Gastroesophageal sphincter (tissue), 3 donors: ENCODE data around the gene ROR2.

Source experiments
- EP300 ChIP-seq: sonication (generic); formaldehyde crosslinking; IDR thresholded peaks from one replicate; pipeline ENCODE4 v1.6.1; 2017; ENCODE audit warnings: antibody characterized with exemption, mild to moderate bottlenecking
- POLR2A ChIP-seq, 2 donors: fragments of 450-650 bp; IDR thresholded peaks; one replicate each; pipeline ENCODE4 v1.6.1; 2017; ENCODE audit warnings: antibody characterized with exemption in 2 of 2, mild to moderate bottlenecking in 2 of 2, moderate library complexity in 1 of 2
- POLR2AphosphoS5 ChIP-seq: sonication (generic); formaldehyde crosslinking; IDR thresholded peaks from one replicate; pipeline ENCODE4 v1.6.1; 2017; ENCODE audit warnings: antibody characterized with exemption
- TF ChIP-seq, protein P1 (sequence below), 4 experiments: fragments of 200-600 bp in 2 of 4; fragments of 450-650 bp in 2 of 4; sonication (generic) in 1 of 4; IDR thresholded peaks; one replicate each; pipeline ENCODE4 v1.5.1; 2017 to 2019; ENCODE audit warnings: antibody characterized with exemption in 4 of 4, mild to moderate bottlenecking in 2 of 4, moderate library complexity in 2 of 4

DNA sequence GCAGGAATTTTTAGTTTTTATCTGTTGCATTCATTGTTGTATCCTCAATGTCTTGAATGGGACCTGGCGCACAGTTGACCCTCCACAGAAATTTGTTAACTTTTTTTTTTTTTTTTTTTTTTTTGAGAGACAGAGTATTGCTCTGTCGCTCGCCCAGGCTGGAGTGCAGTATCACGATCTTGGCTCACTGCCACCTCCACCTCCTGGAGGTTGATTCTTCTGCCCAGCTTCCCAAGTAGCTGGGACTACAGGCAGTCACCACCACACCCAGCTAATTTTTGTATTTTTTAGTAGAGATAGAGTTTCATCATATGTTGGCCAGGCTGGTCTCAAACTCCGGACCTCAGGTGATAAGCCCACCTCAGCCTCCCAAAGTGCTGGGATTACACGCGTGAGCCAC is 205.9 kb downstream of the ROR2 start:
- TF ChIP-seq, protein P1, sequence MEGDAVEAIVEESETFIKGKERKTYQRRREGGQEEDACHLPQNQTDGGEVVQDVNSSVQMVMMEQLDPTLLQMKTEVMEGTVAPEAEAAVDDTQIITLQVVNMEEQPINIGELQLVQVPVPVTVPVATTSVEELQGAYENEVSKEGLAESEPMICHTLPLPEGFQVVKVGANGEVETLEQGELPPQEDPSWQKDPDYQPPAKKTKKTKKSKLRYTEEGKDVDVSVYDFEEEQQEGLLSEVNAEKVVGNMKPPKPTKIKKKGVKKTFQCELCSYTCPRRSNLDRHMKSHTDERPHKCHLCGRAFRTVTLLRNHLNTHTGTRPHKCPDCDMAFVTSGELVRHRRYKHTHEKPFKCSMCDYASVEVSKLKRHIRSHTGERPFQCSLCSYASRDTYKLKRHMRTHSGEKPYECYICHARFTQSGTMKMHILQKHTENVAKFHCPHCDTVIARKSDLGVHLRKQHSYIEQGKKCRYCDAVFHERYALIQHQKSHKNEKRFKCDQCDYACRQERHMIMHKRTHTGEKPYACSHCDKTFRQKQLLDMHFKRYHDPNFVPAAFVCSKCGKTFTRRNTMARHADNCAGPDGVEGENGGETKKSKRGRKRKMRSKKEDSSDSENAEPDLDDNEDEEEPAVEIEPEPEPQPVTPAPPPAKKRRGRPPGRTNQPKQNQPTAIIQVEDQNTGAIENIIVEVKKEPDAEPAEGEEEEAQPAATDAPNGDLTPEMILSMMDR (IDR thresholded peaks at IDR 0.05), result no peak
- TF ChIP-seq POLR2AphosphoS5 (no peak), POLR2A (IDR thresholded peaks at IDR 0.05) (no peak), EP300 (no peak)
